Nephron (organoid): ENCODE data around the gene LRRC57.

ENCODE experiments used
- H3K27ac Mint-ChIP-seq, 3 experiments: 2 replicates each; pipeline ENCODE4 v1.8.0; 2020; ENCODE audit warnings: mixed read lengths in 3 of 3, mild to moderate bottlenecking in 2 of 3, moderate library complexity in 1 of 3
- H3K27me3 Mint-ChIP-seq: 2 replicates; pipeline ENCODE4 v1.8.0; 2021; ENCODE audit warnings: low read depth, mild to moderate bottlenecking, moderate library complexity, mixed read lengths
- H3K36me3 Mint-ChIP-seq: 2 replicates; pipeline ENCODE4 v1.8.0; 2020; ENCODE audit warnings: low read depth, mixed read lengths
- H3K4me1 Mint-ChIP-seq: 2 replicates; pipeline ENCODE4 v1.8.0; 2020; ENCODE audit warnings: mixed read lengths
- H3K4me3 Mint-ChIP-seq, 3 experiments: 2 replicates each; pipeline ENCODE4 v1.8.0; 2020; ENCODE audit warnings: mild to moderate bottlenecking in 3 of 3, mixed read lengths in 3 of 3, moderate library complexity in 2 of 3
- H3K9me3 Mint-ChIP-seq: 2 replicates; pipeline ENCODE4 v1.8.0; 2020; ENCODE audit warnings: mixed read lengths
- TF ChIP-seq, protein P1 (sequence below), 3 experiments: fragments of 200-600 bp; sonication (generic); IDR thresholded peaks; one replicate each; pipeline ENCODE4 v1.5.0; 2021; ENCODE audit warnings: antibody characterized with exemption in 3 of 3; ENCODE audit not compliant: unreplicated experiment in 3 of 3

The LRRC57 gene

DNA sequence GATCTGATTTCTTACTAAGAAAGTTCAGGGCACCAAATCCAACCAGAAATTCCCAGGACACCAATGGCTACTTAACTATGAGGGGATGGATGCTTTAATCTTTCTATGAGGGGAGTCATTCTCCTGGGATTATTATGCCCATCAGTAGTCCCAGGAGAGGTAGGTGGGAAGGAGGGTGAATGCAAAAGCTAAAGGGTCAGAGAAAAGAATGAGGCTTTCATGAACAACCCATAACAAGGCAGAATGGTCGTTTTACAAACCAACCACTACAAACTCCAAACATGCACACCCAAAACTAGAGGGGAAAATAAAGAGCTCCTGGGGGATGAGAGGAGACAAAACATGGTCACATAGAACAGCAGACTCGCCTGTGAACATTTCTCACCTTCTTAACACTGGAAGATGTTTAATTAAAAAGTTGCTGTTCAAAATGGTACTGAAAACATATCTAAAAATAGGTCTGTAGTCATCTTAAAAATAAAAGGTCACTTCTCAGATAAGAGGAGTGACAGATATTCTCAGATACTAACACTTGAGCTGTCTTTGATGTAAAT is 30.5 kb upstream of the LRRC57 start:
- Mint-ChIP-seq H3K4me3 (peak overlapping the region; percentile 1 to 61 (median 18)), H3K36me3 (no peaks in the 10 kb centered on the region), H3K27ac (no peak overlapping the region), H3K4me1 (peaks cover 72% of the 10 kb centered on the region), H3K9me3 (no peaks in the 10 kb centered on the region), H3K27me3 (peaks cover 31% of the 10 kb centered on the region)
- TF ChIP-seq, protein P1, sequence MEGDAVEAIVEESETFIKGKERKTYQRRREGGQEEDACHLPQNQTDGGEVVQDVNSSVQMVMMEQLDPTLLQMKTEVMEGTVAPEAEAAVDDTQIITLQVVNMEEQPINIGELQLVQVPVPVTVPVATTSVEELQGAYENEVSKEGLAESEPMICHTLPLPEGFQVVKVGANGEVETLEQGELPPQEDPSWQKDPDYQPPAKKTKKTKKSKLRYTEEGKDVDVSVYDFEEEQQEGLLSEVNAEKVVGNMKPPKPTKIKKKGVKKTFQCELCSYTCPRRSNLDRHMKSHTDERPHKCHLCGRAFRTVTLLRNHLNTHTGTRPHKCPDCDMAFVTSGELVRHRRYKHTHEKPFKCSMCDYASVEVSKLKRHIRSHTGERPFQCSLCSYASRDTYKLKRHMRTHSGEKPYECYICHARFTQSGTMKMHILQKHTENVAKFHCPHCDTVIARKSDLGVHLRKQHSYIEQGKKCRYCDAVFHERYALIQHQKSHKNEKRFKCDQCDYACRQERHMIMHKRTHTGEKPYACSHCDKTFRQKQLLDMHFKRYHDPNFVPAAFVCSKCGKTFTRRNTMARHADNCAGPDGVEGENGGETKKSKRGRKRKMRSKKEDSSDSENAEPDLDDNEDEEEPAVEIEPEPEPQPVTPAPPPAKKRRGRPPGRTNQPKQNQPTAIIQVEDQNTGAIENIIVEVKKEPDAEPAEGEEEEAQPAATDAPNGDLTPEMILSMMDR (IDR thresholded peaks at IDR 0.05; ENCODE audit: unreplicated experiment in 3 of 3) = no peak

DNA sequence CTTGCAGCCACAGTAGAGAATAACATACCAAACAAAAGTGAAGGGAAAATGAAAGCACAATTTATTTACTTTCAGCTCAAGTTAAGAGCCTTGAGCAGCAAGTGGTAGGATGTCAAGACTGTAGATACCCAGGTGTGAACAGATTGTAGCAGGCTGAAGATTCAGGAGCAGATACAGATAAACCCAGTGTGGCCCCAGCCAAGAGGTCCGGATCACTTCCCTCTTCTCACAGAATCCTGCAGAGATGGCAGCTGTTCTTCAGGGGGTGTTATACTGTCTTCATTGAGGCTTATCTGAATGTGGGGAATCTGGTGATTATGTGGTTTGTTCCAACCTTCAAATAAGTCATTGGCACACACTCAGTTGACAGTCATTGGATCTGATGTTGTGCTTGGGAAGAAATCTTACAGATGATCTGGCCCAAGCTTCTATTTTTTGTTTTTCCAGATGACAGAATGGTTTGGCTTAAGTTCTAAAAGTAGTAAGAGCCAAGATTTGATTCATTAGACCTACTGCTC is 29.0 kb upstream of the LRRC57 start:
- peaks cover 58% of the 10 kb centered on the region for H3K4me1 Mint-ChIP-seq
- H3K36me3 Mint-ChIP-seq = no peaks in the 10 kb centered on the region

DNA sequence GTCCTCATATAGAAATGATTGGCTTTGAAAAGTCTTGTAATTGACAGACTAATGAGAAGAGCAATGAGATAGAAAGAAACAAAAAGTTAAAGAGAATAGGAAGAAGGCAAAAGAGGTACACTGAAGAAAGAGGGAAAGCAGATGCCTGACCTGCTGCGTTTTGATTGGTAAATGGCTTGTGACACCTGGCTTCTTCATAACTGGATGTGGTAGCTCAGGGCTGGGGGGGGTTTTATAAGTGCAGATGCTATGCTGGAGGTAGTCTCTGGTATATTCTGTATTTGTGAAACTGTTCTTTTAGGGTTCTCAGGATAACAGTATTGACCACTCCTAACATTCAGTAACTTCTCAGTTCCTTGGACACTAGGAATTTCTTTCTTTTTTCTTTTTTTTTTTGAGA is 28.2 kb upstream of the LRRC57 start:
- H3K27me3 Mint-ChIP-seq = peaks cover 32% of the 10 kb centered on the region
- peaks cover 52% of the 10 kb centered on the region for H3K4me1 Mint-ChIP-seq

More for the DNA sequence above, 29.0 kb upstream of the LRRC57 start:
- Mint-ChIP-seq H3K4me3 (peak overlapping the region; percentile 81 to 98 (median 95)), H3K27me3 (peaks cover 31% of the 10 kb centered on the region), H3K9me3 (no peaks in the 10 kb centered on the region), H3K27ac (peak overlapping the region in 1 of 3 experiments; percentile 43)
- TF ChIP-seq, protein P1 (IDR thresholded peaks at IDR 0.05; ENCODE audit: unreplicated experiment in 3 of 3) = no peak

DNA sequence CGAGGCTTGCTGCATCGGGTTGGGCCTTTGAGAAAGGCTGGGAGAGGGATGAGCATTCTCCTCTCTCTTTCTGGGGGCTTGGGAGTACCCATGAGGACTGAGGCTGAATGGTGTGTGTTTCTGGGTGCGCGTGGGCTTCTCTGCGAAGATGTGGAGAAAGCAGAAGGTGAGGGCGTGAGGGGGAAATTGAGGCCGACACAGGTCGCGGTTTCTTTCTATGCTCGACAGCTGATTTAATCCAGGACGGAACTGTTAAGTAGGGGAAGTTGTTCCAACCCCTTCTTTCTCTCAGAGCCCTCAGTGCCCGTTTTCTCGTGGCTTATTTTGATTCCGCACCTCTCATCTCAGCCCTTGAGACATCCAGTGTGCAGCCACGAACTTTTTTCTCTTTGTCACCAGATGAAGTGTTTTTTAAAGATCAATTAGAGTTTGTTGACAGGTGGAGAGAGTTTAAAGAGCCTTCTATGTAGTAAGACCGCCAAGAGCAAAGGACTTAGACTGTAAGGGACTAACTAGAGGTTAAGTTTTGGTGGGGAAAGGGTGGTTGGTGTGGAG is 27.5 kb upstream of the LRRC57 start:
- H3K4me3 Mint-ChIP-seq = peak overlapping the region; percentile 95 to 98 (median 97)
- H3K9me3 Mint-ChIP-seq = no peaks in the 10 kb centered on the region
- no peaks in the 10 kb centered on the region for H3K36me3 Mint-ChIP-seq
- H3K4me1 Mint-ChIP-seq = peaks cover 45% of the 10 kb centered on the region
- TF ChIP-seq, protein P1 (IDR thresholded peaks at IDR 0.05; ENCODE audit: unreplicated experiment in 3 of 3) = no peak
- H3K27me3 Mint-ChIP-seq = peaks cover 32% of the 10 kb centered on the region
- peak overlapping the region; percentile 6 to 80 (median 79) for H3K27ac Mint-ChIP-seq

More for the DNA sequence above, 28.2 kb upstream of the LRRC57 start:
- peak overlapping the region; percentile 95 to 98 (median 97) for H3K4me3 Mint-ChIP-seq
- peak overlapping the region in 2 of 3 experiments; percentile 6 to 7 for H3K27ac Mint-ChIP-seq
- no peaks in the 10 kb centered on the region for H3K9me3 Mint-ChIP-seq
- TF ChIP-seq, protein P1 (IDR thresholded peaks at IDR 0.05; ENCODE audit: unreplicated experiment in 3 of 3) = no peak
- no peaks in the 10 kb centered on the region for H3K36me3 Mint-ChIP-seq

- peaks cover 26% of the 10 kb centered on the region for H3K27me3 Mint-ChIP-seq
- TF ChIP-seq, protein P1 (IDR thresholded peaks at IDR 0.05; ENCODE audit: unreplicated experiment in 3 of 3) = no peak
- no peaks in the 10 kb centered on the region for H3K36me3 Mint-ChIP-seq
- peak within 1 kb of the TSS; percentile 6 to 80 (median 79) for H3K27ac Mint-ChIP-seq
- peak within 1 kb of the TSS; percentile 95 to 98 (median 97) for H3K4me3 Mint-ChIP-seq
- H3K4me1 Mint-ChIP-seq = peaks cover 41% of the 10 kb centered on the region
- no peaks in the 10 kb centered on the region for H3K9me3 Mint-ChIP-seq
Observed at GRCh38 chr15:42575188-42576039, 26.8 kb upstream of the LRRC57 start, which contains the start of gene STARD9. Gene STARD9 (plus strand): TSS chr15:42575606. CDS start chr15:42575716, 110 bp downstream.
